NCI-H446 (cell line): ENCODE measurements around the gene HOXA6.
A peak's percentile ranks its signal among the peaks of the same experiment; 100 is the strongest.

Experiments used
- DNase-seq, 2 experiments: peaks; one replicate each; lab custom pipeline; 2025; lab: John Stamatoyannopoulos, UW

HOXA6 gene

DNA sequence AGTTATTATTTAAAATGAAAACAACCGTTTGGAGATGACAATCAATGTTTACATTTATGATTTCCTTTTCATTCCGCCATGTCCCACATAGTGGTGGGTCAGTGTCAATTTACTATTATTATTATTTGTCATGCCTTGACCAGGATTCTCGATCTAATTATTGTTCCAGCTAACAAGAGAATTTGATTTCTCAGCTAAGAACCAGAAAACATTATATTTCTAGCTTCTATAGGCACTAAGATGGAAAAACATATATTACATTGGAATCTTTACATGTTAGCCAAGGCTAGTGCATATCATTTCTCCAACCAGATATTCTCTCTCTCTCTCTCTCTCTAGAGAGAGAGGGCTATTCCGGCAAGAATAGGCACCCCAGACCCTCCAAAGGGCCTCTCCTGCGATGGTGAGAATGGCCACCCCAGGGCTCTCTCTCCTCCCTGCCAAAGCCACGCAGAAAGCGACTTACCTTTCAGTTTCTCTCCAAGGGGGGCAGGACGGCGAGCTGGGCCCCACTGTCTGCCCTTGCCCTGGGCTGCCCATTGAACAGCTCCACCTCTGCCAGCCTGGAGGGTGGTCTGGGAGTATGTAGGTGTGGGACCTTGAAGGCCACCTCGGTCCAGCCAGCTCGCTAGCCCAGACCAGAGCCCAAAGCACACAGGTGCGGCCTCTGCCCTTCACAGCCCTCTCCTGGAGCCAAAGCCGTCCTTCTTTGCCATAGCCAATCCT is 2.4 kb upstream of the HOXA6 start:
- no peak for DNase-seq

DNA sequence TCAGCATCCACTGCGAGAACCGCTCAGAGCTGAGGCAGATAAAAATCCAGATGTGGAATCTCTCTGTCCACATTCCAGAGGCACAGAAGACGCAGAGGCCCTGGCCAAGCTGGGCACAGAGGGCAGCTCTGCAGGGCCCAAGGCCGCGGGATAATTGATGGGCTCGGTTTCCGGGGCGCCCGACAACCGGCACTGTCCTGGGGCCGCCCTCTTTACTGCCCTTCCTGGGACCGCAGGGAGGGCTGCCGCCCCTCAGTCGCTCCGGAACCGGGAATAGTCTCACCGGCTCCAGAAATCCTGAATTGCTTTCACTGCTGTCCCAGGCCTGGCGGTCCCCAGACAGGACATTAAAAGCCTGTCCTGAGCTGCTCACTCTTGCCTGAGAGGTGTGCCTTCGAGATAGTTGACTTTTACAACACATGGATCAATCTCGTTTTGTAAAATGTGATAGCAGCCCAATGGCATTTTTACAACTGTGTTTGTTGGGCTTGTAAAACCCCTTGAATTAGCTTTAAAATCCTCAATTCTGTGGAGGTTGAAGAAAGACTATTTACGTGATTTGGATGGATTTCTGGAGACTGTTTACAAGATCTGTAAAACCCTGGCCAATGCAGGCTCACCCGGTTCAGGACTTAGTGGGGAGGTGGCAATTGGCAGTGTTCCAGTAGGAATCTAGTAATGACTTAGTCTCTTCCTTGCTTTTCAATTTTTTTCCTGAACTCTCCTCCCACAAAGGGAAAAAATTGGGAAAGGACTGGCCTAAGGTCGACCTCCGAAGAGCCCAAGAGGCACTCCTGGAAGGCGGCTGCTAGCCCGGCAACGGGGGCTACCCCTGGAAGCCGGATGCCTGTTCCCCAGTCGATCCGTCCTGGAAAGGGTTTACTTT is 1.4 kb upstream of the HOXA6 start:
- DNase-seq: peak in 1 of 2 experiments; percentile 39

DNA sequence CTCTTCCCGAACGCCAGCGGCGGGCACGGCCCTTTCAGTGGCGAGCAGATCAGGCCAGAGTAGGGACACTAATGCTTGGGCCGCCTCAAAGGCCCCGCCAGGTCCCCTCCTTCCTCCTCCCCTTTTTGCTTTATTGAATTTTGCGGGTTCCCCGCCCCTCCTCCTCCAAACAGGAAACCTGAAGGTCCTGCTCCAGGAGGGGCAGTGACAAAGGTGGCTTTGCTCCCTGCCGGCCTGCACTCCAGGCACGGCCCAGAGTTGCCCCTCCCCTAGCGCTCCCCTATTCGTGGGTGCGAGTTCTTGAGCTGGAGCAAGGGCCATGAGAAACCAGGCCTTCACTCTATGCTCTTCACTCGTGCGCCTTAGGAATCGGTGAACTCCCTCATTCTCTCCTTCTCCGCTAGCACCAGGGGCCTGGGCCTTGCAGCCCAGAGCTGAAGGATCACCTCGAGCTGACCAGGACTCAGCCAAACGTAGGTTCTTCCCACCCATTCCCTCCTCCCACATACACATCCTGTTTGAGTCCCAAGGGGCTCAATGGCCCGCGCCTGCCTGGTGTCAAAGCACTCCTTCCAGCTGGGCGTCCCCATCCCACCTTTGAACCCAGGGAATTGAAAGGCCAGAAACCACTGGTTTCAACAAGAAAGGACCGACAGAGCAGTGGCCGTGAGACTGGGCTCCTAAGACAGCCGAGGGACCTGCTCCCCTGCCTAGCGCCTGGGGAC is 619 bp upstream of the HOXA6 start:
- no peak for DNase-seq

DNA sequence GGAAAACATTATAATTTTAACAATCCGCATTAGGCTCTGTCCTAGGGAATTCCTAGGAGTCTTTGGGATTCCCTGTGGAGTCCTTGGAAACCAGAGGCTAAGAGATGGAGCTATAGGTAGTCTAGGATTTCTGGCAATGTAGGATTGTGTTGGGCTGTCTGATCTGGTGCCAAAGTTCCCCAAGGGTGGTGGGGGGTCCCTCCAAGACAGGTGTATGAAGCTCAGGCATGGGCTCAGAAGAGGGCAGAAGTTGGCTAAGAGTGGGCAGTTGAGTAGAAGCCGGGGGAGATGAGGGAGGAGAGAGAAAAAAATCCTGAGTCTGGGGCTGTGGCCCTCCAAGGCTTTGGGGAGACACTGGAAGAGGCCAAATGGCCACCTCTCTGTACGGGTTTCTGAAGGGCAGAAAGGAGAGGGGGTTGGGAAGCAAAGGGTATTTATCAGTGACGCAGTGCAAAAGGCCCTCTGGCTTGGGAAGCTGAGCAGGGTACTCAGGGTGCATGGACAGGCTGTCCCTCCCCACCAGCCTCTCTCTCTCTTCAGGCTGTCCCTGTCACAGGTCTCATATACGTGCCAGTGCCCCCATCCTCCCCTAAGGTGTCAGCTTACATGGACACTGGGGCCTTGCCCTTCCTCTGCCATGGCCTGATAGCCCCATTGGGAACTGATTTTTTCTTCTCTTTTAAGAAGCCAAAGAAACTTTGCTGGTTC is 929 bp downstream of the HOXA6 start:
- no peak for DNase-seq

DNA sequence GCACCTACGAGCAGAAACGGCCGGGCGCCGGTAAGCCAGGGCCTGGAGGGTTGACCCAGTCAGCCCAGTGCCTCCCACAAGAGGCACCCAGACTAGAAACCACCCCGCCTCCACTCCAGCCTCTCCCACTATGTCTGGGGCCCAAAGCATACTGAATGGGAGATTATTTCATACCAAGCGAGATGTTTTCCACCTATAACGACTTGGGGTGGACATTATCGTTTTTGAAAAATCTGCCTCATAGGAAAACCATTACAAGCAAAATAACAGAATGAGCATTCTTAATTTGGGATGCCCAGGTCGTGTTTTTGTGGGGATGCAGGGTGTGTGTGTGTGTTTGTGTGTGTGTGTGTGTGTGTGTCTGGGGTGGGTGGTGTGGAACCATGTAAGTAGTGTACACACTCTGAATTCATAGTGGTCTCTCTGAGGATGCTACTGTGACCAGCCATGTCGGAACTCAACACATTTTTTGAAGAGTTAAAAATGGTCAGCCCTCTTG is 1.6 kb downstream of the HOXA6 start:
- DNase-seq: no peak

DNA sequence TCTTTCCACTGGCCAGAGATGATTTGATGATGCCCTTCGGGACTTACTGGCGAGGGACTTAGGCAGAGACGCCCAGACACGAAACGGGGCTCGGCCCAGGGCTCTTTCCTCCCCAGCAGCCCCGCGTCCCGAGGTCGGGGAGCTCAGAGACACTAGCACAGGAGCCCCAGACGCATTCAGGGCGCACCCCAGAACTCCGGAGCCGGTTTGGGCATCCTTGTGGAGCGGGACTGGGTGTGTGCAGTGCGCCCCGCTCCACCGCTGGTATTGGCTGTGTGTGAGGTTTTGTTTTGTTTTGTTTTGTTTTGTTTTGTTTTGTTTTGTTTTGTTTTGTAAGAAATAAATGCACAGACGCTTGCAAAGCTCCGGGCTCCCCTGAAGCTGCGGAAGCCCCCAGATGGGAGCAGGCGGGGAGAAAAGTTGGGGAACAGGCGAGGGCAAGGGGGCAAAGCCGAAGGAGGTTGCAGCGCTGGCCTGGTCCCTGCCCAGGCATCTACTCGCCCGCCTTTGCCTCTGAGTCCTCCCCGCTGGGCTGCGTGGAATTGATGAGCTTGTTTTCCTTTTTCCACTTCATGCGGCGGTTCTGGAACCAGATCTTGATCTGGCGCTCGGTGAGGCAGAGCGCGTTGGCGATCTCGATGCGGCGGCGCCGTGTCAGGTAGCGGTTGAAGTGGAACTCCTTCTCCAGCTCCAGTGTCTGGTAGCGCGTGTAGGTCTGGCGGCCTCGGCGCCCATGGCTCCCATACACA is 2.2 kb downstream of the HOXA6 start:
- DNase-seq: no peak

DNA sequence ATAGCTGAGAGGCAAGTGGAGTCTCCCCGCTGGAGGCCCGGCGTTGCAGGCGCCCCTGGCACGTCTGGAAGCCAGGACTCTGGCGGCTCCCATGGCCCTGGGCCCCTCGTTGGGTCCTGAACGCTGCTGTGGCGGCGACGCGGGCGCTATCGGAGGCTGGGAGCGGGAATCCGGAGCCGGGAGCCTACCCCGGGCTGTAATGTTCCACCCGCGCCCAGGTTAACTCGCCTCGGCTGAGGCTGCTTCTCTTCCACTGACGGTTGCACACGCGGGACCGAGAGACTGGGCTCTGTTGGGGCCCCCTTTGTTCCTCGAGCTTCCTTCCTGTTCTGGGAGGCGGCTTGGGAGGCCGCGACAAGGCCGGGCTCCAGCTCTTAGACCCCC is 2.8 kb downstream of the HOXA6 start:
- DNase-seq: no peak

DNA sequence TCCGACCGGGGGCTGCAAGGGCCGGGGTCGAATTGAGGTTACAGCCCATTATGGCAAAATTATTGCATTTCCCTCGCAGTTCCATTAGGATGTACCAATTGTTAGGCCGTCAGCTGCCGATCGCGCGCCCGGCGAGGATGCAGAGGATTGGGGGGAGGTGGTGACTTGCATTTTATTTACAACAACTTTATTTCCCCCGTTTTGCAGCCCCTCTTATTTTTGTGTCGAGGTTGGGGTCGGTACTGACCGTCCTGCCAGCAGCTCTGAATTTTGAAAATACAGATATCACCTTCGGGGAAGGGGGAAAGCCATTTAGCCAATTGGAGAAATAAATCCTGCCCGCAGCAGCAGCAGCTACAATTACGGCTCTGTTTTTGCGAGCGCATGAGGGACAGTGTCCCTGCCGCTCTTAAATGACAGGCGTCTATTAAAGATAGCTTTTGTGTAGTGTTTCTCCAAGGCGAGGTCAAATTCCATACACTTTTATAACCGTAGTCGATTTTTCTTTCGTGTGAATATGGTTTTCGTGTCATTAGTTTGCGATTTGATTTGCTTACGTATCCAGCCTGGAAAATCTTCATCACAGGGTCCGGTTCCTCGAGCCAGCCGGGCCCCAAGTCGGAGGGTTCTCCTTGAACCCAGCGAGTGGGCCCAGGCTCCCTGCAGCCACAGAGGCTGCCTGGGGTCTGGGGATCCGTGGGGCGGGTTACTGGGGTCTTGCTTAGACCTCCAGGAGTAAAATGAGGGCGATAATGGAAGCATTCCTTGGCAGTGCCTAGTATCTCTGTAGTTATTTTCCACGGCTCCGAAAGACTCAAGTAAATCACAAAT is 3.4 kb downstream of the HOXA6 start:
- no peak for DNase-seq

DNA sequence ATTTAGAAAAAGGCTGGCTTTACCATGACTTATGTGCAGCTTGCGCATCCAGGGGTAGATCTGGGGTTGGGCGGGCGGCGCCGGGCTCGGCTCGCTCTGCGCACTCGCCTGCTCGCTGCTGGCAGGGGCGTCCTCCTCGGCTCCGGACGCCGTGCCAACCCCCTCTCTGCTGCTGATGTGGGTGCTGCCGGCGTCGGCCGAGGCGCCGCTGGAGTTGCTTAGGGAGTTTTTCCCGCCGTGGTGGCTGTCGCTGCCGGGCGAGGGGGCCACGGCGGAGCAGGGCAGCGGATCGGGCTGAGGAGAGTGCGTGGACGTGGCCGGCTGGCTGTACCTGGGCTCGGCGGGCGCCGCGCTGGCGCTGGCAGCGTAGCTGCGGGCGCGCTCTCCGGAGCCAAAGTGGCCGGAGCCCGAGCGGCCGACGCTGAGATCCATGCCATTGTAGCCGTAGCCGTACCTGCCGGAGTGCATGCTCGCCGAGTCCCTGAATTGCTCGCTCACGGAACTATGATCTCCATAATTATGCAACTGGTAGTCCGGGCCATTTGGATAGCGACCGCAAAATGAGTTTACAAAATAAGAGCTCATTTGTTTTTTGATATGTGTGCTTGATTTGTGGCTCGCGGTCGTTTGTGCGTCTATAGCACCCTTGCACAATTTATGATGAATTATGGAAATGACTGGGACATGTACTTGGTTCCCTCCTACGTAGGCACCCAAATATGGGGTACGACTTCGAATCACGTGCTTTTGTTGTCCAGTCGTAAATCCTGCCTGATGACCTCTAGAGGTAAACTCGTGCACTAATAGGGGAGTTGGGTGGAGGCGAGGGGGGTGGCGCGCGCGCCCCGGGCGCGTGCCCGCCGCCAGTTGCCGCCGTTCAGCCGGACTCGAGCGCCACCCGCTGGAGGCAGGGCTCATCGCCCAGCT is 4.3 kb downstream of the HOXA6 start, which contains the start of gene HOXA5:
Gene HOXA5 (minus strand): TSS at position 659 of the 927 bp plus-strand sequence. CDS start 74 bp downstream, at position 585.
- DNase-seq: no peak

DNA sequence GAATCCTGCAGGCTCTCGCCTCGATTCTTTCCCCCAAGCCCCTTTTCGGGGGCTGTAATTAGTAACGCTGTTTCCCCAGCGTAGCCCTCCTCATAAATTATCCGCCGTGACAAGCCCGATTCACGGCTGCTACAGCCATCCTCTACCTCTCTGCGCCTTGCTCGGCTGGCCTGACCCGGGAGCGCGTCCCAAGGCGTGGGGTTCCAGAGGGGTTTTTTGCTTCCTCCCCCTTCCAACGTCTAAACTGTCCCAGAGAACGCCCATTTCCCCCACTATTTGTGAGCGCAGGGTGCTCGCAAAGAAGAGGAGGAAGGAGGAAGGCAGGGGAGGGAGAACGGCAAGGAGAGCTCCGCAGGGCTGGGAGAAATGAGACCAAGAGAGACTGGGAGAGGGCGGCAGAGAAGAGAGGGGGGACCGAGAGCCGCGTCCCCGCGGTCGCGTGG is 5.0 kb downstream of the HOXA6 start:
- no peak for DNase-seq

DNA sequence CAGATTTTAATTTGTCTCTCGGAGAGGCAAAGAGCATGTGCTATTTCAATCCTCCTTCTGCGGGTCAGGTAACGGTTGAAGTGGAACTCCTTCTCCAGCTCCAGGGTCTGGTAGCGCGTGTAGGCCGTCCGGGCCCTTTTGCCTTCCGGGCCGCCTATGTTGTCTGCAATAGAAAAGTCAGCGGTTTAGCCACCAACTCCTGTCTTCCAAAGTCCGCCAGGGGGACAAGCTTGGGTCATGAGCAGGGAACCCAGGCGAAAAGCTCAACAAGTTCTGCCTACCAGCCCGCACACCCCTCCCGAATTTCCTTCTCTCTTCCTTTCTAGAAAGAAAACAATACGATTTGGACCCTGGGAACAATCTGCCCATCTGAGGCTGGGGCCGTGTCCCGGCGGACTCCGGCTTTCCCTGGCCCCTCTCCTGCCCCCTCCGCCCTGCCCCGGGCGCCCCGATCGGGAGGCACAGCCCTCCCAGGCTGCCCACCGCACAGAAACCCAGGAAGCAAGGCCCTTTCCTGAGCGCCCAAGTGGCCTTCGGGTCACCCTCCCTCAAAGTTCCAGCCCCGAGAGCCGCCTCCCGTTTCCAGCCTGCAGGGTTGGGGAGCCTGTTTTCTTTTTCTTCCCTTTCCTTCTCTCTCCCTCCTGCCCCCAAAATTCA is 5.5 kb downstream of the HOXA6 start:
- DNase-seq: no peak

DNA sequence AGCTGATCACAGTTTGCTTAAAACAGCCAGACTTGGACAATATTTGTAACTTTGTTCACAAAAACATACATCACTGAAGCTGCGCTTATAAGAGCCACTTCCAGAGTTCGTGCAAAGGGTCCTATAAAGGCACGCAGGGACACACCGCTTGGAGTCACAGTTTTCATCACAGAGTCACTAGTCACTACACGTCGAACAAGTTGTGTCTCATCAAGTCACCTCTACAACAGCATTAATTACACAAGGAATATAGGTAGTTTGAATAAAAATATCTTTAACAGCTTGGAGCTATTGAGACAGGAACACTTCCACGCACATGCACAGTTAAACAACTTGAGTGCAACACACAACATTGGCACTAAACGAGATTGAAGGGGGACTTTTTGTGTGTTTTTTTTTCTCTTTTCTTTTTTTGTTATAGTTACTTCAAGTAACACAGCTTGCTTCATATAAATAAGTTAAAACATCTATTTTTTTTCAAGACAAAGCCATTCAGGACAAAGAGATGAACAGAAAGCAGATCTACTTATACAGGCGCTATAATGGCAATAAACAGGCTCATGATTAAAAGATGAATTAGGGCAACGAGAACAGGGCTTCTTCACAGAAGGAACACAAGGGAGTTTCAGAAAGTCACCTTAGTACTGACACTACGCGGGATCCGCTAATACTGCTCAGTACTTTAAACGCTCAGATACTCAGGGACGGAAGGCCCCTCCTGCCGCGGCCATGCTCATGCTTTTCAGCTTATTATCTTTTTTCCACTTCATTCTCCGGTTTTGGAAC is 6.2 kb downstream of the HOXA6 start:
- DNase-seq: no peak

DNA sequence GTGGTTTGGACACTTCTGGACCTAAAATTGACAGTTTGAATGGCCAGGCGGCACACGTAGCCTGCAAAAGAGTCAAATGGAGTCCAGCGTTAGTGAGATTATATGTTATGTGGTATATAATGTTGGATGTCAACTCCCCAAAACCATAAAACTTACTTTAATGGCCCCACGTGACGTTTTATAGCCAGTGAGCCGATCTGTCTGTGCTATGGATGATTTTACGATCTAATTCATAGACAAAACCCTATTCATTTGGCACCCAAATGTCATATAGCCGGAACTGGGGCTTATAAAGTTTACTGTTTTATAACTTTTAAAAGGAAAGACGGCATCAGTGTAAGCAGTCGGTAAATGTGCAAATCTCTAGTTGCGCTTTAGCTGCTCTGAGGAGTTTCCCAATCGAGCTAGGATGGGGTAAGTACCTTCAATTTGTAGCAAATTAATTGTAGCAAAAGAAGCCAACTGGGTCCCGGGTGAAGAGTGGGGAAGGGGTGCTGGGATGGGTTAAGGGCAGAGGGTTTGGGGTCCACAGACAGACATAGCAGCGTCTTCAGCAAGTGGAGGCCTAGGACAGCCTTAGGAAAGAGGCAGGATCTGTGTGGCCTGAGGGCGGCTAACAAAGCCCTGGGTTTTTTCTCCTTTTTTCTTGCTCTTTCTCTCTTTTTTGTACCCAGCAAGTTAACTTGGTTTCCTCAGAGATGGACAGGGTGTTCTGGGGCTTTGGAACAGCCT is 7.3 kb downstream of the HOXA6 start:
- DNase-seq: no peak

DNA sequence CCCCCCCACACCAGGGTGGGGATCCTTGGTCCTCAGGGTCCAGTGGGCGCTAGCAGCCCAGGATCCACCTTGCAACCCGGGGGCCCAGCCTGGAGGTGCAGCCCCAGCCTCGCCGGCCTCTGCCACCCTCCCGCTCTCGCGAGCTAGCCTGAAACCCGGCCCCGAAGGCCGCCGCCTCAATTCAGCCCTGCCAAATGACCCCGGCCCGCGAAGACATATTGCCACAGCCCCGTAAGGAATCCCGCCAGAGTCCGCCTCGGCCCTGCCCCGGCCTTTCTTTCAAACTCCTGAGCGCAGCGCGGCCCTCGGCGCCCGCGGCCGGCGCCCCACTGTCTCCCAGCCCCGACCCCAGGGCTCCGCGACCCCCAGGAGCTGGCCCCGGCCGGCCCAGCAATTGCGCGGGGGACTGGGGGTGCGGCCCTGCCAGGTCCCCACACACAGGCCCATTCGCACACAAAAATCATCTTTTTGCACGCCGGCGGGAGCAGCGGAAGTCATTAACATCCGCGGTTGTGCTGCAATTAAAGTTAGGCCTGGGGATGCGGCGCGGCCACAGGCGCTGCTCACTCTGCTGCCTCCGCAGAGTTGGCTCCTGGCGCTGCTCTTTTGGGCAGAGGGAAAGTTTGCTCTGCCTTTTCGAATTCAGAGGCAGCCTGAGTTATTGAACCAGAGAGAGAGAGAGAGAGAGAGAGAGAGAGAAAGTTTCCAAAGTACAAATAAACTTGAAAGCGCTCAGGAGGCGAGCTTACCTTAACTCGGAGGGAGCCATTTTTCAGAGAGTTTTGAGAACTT is 8.0 kb downstream of the HOXA6 start:
- no peak for DNase-seq

DNA sequence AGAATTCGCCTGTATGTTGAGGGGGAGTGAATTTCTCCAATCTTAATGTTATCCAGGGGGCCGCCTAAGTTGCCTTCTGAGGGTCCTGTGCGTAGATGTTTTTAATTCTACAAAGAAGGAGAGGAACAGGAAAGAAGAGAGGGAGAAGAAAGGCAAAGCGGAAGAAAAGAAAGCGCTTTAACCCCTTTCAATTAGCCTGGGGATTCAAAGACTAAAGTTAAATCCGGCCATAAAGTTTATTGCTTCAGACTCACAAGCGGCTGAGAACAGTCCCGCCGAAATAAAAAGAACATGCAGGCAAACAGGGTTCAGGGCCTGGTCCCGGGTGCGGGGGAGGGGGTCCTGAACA is 8.6 kb downstream of the HOXA6 start:
- no peak for DNase-seq

DNA sequence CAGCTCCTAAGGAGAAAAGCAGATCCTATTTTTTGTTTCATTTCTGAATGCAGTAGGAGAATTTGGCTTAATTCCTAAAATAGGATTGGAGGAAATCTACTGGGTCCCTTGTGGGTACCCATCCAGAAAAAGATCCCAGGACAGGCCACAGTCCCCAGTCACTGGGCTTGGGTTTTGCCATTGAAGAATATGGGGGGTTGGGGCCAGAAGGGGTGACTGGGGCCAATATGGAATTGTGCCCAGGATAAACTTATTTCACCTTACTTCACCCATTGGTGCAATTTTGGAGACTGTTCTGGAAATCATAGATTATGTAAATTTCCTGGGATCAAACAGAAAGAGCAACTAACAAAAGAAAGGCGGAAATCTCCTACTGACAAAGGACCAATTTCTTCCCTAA is 9.1 kb downstream of the HOXA6 start:
- DNase-seq: no peak
